ENCODE results near the gene DIAPH1.
A peak's percentile ranks its signal among the peaks of the same experiment; 100 is the strongest.

The DIAPH1 gene

GRCh38 chr5:141618804-141619554 is at the start of gene DIAPH1:
DIAPH1 (minus strand) TSS chr5:141619000; CDS start chr5:141618914, 86 bp downstream.
- peak; percentile 98 for DNase-seq

GRCh38 chr5:141665995-141666940 is 47.5 kb upstream of the DIAPH1 start:
- DNase-seq = no peak

GRCh38 chr5:141664733-141665461 is 46.1 kb upstream of the DIAPH1 start:
- DNase-seq = peak; percentile 76

GRCh38 chr5:141663506-141663905 is 44.7 kb upstream of the DIAPH1 start:
- no peak for DNase-seq

- DNase-seq = no peak
Measured at GRCh38 chr5:141662028-141662427, 43.2 kb upstream of the DIAPH1 start.

GRCh38 chr5:141657937-141658545 is 39.2 kb upstream of the DIAPH1 start:
- DNase-seq = peak; percentile 18

GRCh38 chr5:141657404-141657803 is 38.6 kb upstream of the DIAPH1 start:
- no peak for DNase-seq

- DNase-seq = no peak
Measured at GRCh38 chr5:141656396-141656795, 37.6 kb upstream of the DIAPH1 start.

GRCh38 chr5:141655020-141655419 is 36.2 kb upstream of the DIAPH1 start:
- no peak for DNase-seq

GRCh38 chr5:141654298-141654697 is 35.5 kb upstream of the DIAPH1 start:
- DNase-seq = no peak

GRCh38 chr5:141651728-141652105 is 32.9 kb upstream of the DIAPH1 start:
- no peak for DNase-seq

- DNase-seq = peak; percentile 90
Measured at GRCh38 chr5:141650851-141651727, 32.3 kb upstream of the DIAPH1 start, which contains the start of gene FCHSD1. FCHSD1 (minus strand) TSS chr5:141651418; CDS start chr5:141651368, 50 bp downstream.

- no peak for DNase-seq
Measured at GRCh38 chr5:141649972-141650371, 31.2 kb upstream of the DIAPH1 start.

GRCh38 chr5:141649056-141649688 is 30.4 kb upstream of the DIAPH1 start:
- DNase-seq = no peak

GRCh38 chr5:141647851-141648250 is 29.1 kb upstream of the DIAPH1 start:
- DNase-seq = no peak

- no peak for DNase-seq
Measured at GRCh38 chr5:141647242-141647641, 28.4 kb upstream of the DIAPH1 start.

- no peak for DNase-seq
Measured at GRCh38 chr5:141646026-141646425, 27.2 kb upstream of the DIAPH1 start.

- DNase-seq = peak; percentile 80
Measured at GRCh38 chr5:141641634-141642267, 23.0 kb upstream of the DIAPH1 start.

GRCh38 chr5:141640698-141641097 is 21.9 kb upstream of the DIAPH1 start:
- no peak for DNase-seq

GRCh38 chr5:141640051-141640415 is 21.2 kb upstream of the DIAPH1 start:
- no peak for DNase-seq
